ENCODE measurements around the gene TNFRSF11A.

TNFRSF11A gene

DNA sequence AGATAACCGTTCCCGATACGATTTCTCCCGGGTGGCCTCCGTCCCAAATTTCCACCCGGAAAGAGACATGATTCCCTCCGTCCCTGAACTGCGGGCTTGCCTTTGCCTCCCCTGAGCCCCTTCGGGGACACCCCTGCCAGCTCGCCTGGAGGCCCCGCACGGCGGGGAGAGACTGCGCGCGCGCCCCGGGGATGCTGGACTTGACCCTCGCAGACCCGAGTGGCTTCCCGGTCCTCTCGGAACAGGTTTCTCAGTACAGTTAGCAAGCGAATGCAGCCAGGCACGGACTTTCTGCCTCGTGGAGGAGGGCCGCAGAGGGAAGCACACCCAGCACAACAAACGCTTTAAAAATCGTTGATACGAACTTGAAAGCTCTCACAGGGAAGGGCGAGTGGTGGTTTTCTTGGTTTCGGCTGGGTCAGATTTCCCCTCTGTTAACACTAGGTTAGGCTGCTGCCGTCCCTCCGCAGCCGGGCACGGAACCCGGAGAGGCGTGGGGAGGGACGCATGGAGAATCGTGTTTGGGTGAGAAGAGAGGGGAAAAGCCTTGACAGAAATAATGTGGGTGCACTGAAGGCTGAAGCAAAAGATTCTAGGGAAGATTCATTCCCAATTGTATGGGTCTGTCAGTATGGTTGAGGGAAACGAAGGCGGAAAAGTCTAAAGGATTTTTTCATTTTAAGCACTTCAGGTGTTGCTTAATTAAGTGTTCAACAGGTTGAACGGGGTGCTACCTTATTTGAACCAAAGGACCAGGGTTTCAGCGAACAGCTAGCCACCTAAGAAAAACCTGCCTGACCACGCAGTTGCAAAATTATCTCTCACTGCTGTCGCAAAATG lies 916 bp downstream of the TNFRSF11A start:
- peak; percentile 17 for DNase-seq

DNA sequence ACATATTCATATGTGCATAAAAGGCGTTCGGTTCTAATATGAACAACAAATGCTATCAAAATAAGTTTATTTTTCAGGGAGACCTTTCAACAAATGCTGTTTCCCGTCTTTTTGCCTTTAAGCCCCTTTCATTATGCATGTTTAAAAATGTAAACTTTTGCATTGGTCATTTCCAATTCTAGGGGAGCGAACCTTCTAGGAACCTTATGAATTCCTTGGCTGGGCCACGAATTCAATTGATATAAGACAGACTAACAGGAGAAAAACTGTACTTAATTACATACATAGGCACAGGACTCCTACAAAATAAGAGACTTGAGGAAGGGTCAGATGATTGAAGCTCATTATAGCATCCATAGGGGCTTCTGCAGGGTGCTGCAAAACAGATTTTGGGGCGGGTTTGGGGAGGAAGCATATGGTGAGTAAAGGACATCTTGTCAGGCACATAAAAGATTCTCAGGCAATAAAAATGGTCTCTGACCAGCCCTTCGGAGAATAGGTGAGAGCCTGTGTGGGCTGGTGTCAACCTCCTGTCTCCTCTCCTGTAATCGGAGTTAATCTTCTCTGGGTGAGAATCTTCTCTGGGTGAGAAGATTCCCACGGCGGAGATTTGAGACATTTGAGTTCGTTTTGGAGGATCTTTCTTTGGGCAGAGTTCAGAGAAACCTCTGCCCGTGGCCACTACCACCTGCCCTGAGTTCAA lies 1.7 kb downstream of the TNFRSF11A start:
- no peak for DNase-seq

DNA sequence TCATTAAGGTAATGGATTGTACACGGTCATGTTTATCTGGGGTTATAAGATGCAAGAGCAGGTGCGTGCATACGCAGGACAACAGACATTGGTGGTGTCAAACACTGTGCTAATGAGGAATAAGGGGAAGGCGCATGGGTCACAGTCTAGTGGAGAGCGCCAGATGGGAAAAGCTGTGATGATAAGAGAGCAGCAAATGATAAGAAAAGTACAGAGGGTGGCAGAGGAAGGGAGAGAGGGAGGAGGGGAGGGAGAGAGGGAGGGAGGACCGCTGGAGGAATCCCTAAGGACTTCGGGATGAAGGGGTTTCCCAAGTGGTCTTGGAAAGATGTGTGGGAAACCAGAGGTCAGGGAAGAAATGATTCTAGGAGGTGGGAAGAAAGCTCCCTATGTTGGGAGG lies 2.9 kb downstream of the TNFRSF11A start:
- no peak for DNase-seq

DNA sequence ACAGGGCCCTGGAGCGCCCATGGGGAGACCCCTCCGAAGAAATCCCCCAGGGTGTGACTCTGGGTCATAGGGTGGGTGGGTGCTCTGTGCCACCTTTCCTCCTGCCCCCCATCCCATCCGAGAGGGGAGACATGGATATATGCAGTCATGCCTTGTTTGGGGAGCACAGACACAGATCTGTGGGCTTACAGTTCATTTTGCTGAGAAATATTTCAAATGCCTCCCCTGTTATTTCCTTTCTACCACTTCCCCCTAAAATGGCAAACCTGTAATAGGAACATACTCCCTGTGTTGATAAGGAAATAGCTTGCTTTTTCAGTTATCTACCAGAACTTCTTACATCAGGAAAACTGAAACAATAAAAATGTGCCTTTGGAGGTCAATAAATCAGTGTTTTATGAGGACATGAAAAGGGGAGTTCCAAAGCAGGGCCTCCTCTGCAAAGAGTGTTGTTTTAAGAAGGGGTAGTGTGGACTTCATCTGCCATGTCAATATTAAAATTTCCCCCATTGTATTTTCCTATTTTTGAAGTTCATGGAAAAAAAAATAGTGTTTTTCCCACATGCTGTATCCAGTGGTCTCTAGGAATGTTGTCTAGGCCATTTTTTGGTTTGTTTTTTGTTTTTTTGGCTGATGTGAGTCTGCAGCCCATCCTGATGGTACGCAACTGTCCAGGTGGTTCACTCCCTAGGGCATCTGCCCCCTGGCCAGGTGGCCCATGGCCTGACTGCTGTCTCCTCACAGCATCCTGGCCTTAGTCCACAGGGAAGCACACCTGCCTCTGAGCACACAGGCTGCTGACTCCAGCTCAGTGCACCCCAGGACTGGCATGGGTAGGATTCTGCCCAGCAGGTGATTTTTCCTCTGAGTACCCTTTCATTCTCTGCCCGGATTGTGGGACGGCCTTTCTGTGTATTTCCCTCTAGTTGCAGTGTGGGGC lies 3.7 kb downstream of the TNFRSF11A start:
- no peak for DNase-seq

DNA sequence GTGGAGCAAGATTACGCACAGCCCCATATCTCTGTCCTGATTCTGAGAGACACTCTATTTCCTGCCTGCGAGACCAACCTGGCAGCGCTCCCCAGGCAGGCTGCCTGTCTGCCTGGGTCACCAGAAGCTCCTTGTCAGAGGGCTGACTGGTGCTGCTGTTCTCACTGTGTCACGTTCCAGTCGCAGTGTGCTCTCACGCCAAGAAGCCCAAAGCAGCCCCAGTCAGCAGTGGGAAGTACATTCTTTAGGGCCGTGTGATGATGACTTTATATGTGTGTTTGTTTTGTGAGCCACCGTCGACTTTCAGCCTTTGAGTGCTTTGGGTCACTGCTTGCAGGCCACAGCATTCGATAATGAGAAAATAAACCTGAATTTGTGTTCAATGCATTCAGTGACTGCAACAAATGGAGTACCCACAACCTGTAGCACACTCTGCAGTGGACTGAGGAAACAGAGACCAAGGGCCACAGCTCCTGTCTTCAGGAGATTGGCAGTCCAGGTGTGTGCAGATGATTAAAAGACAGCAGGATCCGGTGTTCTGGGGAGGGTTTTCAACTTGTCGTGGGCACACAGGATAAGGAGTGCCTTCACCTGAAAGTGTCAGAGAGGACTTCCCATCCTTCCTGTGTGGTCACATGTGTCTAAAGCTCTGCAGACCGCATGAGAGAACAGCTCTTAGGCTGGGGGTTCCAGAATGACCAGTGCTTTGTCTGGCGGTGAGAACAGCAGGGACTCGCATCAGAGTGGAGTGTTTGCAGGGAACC lies 4.8 kb downstream of the TNFRSF11A start:
- no peak for DNase-seq

DNA sequence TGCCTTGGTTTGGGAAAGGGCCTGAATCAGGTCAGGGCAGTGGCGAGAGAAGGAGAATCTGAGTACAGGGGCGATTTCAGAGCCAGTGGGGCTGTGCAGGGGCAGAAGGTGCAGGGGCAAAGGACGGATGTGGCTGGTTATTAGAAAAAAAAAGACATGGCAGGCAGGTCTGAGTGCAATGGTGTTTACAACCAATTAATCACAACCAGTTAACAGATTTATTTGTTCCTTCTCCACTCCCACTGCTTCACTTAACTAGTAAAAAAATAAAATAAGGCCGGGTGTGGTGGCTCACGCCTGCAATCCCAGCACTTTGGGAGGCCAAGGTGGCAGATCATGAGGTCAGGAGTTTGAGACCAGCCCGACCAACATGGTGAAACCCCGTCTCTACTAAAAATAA lies 5.5 kb downstream of the TNFRSF11A start:
- no peak for DNase-seq

GRCh38 chr18:62331581-62332356 lies 6.7 kb downstream of the TNFRSF11A start:
- no peak for DNase-seq

DNA sequence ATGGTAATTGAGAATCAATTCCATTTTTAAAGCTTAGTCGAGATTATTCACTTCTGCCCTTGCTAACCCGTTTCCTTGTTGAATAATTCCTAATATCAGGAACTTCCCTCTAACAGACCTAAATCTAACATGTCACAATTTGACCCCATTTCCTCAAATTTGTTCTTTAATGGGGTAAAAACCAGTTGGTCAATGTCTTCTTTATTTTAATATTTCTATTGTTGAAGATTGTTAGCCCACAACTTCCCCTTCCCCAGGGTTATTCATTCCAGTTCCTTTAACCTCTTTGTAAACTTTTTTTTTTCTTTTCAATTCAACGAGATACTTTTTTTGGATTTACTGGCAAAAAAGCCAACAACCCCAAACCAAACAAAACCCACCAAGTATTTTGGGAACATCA lies 7.3 kb downstream of the TNFRSF11A start:
- DNase-seq, result no peak

DNA sequence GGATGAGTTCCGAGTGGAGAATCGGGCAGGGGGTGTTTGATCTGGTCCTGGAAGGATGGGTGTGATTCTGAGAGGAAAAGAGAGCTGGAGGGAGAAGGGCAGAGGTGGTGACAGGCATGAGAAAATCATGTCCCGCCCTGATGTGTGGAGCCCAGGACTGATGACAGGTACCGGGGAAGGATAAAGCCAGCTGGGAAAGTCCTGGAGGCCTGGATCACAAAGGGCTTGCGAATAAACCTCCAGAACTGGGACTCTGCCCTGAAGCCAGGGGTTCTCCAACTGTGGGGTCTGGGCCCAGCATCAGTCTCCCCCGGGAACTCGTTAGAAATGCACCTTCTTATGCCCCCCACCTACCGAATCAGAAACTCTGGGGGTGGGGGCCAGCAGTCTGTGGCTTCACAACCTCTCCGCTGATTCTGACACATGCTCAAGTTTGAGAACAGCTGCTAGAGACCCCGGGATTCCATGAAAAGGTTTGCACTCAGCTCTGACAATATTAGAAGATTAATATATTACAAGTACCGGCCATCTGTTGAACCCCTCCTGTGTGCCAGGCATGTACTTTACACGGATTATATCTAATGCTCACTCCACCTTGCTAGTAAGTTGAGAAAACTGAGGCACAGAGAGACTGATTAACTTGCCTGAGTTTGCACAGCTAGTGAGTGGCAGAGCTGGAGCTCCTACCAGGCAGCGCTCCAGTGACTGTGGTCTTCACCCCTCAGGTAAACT lies 8.0 kb downstream of the TNFRSF11A start:
- no peak for DNase-seq

DNA sequence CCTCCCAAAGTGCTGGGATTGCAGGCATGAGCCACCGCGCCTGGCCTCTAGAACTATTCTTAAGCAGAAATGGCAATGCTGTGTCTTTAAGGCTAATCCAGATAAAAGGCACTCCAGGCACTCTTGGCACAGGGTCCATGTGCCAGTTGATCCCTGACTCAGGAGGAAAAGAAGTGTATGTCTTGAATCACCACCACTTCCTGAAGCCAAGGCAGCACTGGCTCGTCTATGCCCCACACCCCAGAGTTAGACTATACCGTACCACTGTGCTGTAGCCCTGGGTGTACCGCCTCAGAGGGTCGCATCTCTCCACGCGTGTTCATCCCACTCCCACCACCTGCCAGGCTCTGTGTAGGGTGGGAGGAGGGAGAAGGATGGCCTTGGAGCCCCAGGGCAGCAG lies 9.0 kb downstream of the TNFRSF11A start:
- no peak for DNase-seq

DNA sequence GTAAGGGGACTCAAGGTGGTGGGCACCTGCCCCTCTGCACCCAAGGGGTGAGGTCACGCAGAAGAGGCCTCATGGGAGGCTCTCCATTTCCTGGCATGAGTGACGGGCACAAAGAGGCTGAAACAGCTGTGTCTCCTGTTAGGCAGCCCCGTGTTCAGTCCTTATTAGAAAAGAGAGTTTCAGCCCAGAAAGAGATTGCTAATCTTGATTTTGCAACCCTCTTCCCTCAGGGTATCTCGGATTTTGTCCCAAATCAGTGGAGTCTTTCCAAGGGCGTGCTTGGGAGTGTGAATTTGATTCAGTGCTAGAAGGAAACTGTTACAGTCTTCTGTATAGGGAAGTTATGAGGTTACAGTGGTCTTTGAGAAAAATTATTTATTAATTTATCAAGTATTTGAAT lies 10.4 kb downstream of the TNFRSF11A start:
- no peak for DNase-seq

GRCh38 chr18:62336618-62337017 lies 11.5 kb downstream of the TNFRSF11A start:
- DNase-seq, result no peak

- no peak for DNase-seq
These were observed 12.2 kb downstream of the TNFRSF11A start for GRCh38 chr18:62337336-62337735.

DNA sequence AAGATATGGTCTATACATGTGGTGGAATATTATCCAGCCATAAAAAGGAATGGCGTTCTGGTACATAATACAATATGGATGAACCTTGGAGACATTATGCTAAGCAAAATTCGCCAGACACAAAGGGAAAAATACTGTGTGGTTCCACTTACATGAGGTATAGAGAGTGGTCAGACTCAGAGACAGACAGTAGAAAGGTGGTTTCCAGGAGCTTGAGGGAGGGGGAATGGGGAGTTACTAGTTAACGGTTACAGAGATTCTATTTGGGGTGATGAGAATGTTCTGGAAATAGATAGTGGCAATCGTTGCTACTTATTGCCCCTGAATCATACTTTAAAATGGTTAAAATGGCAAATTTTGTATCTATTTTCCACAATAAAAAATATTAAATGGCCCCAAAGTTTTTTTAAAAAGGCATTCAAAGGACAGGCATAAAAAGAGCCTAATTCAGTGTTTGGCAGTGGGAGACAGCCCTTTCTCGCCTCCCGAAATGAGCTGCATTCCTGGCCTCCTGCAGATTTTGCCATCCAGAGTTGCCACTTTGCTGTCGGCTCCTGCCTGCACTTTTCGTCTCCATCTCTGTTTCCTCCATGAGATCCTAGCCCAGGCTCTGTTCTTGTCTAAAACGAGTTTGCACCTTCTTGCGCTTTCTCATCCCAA lies 13.5 kb downstream of the TNFRSF11A start:
- no peak for DNase-seq

DNA sequence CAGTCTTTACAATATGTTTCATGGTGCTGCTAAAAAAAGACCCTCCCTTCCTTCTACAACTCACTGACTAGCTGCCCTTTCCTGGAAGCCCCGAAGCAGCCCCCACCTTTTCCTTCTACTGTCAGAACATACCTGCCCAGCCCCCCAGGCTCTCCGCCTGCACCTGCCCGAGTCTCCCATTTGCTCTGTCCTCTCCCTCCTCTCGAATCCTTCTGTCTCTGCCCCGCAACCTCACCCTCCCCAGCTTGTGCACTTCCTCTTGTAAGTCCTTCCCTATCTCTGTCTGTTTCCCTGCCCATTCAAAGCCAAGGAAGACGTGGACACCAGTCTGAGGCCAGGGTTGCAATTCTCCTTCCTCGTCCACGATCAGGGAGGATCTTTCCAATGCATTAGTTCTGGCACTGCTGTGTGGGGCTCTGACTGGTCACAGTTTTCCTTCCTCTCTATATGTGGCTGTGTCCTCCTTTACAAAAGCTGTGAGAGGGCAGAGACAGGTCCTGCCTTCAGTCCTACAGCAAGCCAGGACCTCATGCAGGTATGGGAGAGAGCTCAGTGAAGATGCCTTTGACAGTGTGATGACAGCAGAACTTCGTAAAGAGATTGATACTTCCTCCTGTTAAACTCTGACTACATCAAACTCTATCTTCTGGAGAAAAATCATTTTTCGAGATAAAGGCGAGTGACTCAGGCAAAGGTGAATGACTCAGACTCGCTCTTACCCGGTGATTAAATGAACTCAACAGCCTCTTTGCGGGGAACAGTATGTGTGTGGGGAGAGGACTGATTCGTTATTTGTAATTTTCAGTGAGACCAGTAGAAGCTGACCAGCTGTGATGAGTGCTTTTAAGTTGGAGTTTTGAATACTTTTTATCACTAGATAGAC lies 14.2 kb downstream of the TNFRSF11A start:
- no peak for DNase-seq

DNA sequence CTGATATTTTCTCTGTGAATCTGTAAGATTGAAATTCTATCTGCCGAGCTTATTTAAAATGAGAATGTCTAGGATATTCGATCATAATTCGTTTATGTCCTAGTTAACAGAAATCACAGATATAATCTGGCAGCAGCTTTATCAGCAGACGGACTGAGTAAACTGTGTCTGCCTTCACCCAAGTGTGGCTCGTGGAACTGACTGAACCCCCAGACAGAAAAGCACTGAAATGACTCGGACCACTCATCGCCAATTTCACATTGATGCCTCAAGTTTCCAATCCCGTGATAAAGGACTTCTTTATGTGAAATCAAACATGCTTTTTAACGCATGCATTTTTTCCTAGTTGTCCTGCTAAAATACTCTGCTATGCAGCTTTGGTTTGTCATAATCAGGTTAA lies 15.9 kb downstream of the TNFRSF11A start:
- no peak for DNase-seq

- DNase-seq, result no peak
These were observed 16.4 kb downstream of the TNFRSF11A start for GRCh38 chr18:62341473-62341872.

DNA sequence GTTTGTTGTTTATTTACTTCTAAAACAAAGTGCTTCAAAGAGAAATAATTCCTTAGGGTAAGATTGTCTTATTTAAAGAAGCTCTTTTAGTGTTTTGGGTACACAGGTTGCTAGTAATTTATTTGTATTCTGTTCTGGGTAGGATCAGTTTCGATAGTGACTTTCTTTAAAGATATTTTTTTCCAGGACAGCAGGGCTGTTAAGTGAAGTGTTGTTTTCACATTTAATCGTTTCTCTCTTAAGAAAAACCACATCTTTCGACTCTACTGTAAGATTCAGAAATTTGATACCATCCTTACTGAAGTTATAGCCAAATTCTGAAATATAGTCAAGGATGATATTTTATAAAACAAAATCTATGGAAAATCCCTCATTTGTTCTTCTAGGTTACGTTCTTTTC lies 17.8 kb downstream of the TNFRSF11A start:
- no peak for DNase-seq

- DNase-seq, result no peak
These were observed 18.2 kb downstream of the TNFRSF11A start for GRCh38 chr18:62343316-62343715.

All from DMS79 (cell line).